Measurements from ENCODE around the gene CAV3. TPM values are rescaled to one million over a fixed set of nuclear protein-coding genes. Genes with fewer than 3 reads are reported as not detected.

Gene CAV3
- polyA plus RNA-seq, 1 donor (not counting 4 experiments of a cell fraction or from before 2014, with no cell fraction given), result not detected

DNA sequence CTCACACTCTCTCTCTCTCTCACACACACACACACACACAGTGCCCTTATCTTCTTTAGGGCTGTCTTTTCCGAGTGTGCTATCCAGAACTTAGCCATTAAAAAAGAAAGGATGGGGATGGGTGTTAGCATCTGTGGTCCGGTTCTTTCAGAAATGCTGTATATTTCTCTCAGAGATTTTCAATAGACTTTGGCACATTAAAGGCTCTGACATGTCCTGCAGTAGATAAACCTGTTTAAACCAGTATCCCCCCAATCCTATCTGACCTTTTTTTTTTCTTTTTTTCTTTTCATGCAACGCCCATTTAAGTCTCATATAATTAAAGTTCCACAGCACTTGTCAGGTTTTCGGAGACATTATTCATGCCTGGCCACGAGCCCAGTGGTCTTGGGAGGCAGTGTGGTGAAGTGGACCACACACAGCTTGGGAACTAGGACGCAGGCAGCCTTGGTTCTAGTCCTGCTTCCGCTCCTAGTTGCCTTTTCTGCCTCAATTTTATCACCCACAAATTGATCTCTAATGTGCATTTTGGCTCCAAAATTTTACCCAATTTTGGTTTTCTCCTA is 13.3 kb downstream of the CAV3 start:
- no peaks in the 10 kb centered on the region for H3K9me3 ChIP-seq (ENCODE audit: control insufficient read depth, low read depth, low read length)
- H3K4me2 ChIP-seq (ENCODE audit: control insufficient read depth, extremely low read depth, insufficient read depth, low read depth, low read length), result no peak overlapping the region
- TF ChIP-seq, protein P1, sequence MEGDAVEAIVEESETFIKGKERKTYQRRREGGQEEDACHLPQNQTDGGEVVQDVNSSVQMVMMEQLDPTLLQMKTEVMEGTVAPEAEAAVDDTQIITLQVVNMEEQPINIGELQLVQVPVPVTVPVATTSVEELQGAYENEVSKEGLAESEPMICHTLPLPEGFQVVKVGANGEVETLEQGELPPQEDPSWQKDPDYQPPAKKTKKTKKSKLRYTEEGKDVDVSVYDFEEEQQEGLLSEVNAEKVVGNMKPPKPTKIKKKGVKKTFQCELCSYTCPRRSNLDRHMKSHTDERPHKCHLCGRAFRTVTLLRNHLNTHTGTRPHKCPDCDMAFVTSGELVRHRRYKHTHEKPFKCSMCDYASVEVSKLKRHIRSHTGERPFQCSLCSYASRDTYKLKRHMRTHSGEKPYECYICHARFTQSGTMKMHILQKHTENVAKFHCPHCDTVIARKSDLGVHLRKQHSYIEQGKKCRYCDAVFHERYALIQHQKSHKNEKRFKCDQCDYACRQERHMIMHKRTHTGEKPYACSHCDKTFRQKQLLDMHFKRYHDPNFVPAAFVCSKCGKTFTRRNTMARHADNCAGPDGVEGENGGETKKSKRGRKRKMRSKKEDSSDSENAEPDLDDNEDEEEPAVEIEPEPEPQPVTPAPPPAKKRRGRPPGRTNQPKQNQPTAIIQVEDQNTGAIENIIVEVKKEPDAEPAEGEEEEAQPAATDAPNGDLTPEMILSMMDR (optimal IDR thresholded peaks at IDR 0.05 in 1 of 3, IDR thresholded peaks at IDR 0.05 in 1 of 3, conservative IDR thresholded peaks at IDR 0.05 in 1 of 3; ENCODE audit: extremely low read depth in 1 of 3, insufficient read depth in 2 of 3, low read length in 3 of 3), result no peak
- TF ChIP-seq EZH2 (IDR thresholded peaks at IDR 0.05; ENCODE audit: low read length), result no peak
- H3K9me1 ChIP-seq (ENCODE audit: control insufficient read depth, extremely low read depth, insufficient read depth, low read length), result no peaks in the 10 kb centered on the region
- FAIRE-seq (no peak), DNase-seq (ENCODE audit: low read depth, low spot score) (no peak)
- no peaks in the 10 kb centered on the region for H3K79me2 ChIP-seq (ENCODE audit: control insufficient read depth, insufficient read depth, low read length)
- H3K27me3 ChIP-seq (ENCODE audit: control insufficient read depth, extremely low read depth, insufficient read depth, low read length), result no peaks in the 10 kb centered on the region
- H3K4me1 ChIP-seq (ENCODE audit: control insufficient read depth, extremely low read depth, insufficient read depth, low read length), result peaks cover 8% of the 10 kb centered on the region
- H3K36me3 ChIP-seq (ENCODE audit: control insufficient read depth in 2 of 2, extremely low read depth in 1 of 2, insufficient read depth in 2 of 2, low read length in 2 of 2), result no peaks in the 10 kb centered on the region
- no peak overlapping the region for H3K9ac ChIP-seq (ENCODE audit: control insufficient read depth, extremely low read depth, insufficient read depth, low read length)
- dilution Hi-C loops (cut with MboI; ENCODE audit: extremely low pct_ligation_motif_present, low sequenced_read_pairs), result no loop called here
- H3K4me3 ChIP-seq (ENCODE audit: control insufficient read depth in 2 of 3, extremely low read depth in 1 of 3, insufficient read depth in 2 of 3, low read depth in 1 of 3, low read length in 3 of 3), result no peak overlapping the region
- no peaks in the 10 kb centered on the region for H4K20me1 ChIP-seq (ENCODE audit: control insufficient read depth, extremely low read depth, insufficient read depth, low read length)
- H3K27ac ChIP-seq (ENCODE audit: control insufficient read depth, insufficient read depth, low read length), result no peak overlapping the region
- H2AFZ ChIP-seq (ENCODE audit: control insufficient read depth, low read length), result no peak overlapping the region

DNA sequence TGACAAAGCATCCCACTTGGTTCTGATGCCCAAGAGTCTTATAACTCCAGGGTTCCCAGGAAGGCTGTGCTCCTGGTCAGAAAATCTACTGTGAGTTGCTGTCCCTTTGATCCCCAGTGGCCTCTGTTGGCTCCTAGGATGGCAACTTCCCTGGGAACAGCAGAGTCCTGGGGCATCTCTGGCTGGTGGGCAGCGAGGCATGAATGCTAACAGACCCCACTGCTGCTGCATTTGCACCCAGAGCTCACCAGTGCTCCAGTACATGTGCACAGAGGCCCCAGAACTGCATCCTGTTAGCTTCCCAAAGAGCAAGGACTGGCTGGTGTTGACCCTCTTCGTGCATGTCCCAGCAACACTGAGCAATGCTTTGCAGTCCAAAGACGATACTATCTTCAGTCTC is 15.7 kb downstream of the CAV3 start:
- H3K4me1 ChIP-seq (ENCODE audit: control insufficient read depth, extremely low read depth, insufficient read depth, low read length), result no peaks in the 10 kb centered on the region
- no peaks in the 10 kb centered on the region for H3K79me2 ChIP-seq (ENCODE audit: control insufficient read depth, insufficient read depth, low read length)
- no peaks in the 10 kb centered on the region for H3K27me3 ChIP-seq (ENCODE audit: control insufficient read depth, extremely low read depth, insufficient read depth, low read length)
- no peaks in the 10 kb centered on the region for H3K9me1 ChIP-seq (ENCODE audit: control insufficient read depth, extremely low read depth, insufficient read depth, low read length)
- TF ChIP-seq, protein P1 (optimal IDR thresholded peaks at IDR 0.05 in 1 of 3, IDR thresholded peaks at IDR 0.05 in 1 of 3, conservative IDR thresholded peaks at IDR 0.05 in 1 of 3; ENCODE audit: extremely low read depth in 1 of 3, insufficient read depth in 2 of 3, low read length in 3 of 3), result no peak
- TF ChIP-seq EZH2 (IDR thresholded peaks at IDR 0.05; ENCODE audit: low read length), result no peak
- no peaks in the 10 kb centered on the region for H3K36me3 ChIP-seq (ENCODE audit: control insufficient read depth in 2 of 2, extremely low read depth in 1 of 2, insufficient read depth in 2 of 2, low read length in 2 of 2)
- no peak overlapping the region for H3K9ac ChIP-seq (ENCODE audit: control insufficient read depth, extremely low read depth, insufficient read depth, low read length)
- H3K4me2 ChIP-seq (ENCODE audit: control insufficient read depth, extremely low read depth, insufficient read depth, low read depth, low read length), result no peak overlapping the region
- H3K4me3 ChIP-seq (ENCODE audit: control insufficient read depth in 2 of 3, extremely low read depth in 1 of 3, insufficient read depth in 2 of 3, low read depth in 1 of 3, low read length in 3 of 3), result no peak overlapping the region
- dilution Hi-C loops (cut with MboI; ENCODE audit: extremely low pct_ligation_motif_present, low sequenced_read_pairs), result no loop called here
- DNase-seq (ENCODE audit: low read depth, low spot score) (no peak), FAIRE-seq (no peak)
- H2AFZ ChIP-seq (ENCODE audit: control insufficient read depth, low read length), result no peak overlapping the region
- no peaks in the 10 kb centered on the region for H4K20me1 ChIP-seq (ENCODE audit: control insufficient read depth, extremely low read depth, insufficient read depth, low read length)
- no peaks in the 10 kb centered on the region for H3K9me3 ChIP-seq (ENCODE audit: control insufficient read depth, low read depth, low read length)
- H3K27ac ChIP-seq (ENCODE audit: control insufficient read depth, insufficient read depth, low read length), result no peak overlapping the region
